DMS53 treated with DMSO at 0.1 percent for 48 hours (cell line): ENCODE measurements around the gene PLEKHM3.

Source experiments
- DNase-seq: peaks from one replicate; lab custom pipeline; 2025; ENCODE audit not compliant: unreplicated experiment; lab: John Stamatoyannopoulos, UW

The PLEKHM3 gene

DNA sequence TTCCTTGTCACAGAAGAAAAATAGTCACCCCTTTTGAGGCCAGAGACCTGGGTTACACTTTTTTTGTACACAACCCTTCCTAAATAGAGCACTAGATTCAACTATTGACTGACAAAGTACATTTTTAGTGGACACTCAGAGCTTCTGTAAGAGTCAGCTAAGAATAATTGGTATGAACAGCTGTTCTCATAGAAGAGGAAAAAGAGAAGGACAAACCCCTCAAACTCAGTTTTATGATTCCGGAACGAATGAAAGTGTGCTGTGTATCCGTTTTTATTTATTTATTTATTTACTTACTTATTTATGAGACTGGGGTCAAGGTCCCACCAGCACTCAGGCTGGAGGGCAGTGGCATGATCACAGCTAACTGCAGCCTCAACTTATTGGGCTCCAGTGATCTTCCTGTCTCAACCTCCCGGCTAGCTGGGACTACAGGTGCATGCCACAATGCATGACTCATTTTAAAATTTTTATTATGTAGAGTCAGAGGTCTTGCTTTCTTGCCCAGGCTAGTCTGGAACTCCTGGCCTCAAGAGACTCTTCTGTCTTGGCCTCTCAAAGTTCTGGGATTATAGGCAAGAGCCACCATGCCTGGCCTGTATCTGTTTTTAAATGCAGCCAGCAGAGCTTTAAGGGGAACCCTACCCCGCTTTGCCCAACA is 219.6 kb downstream of the PLEKHM3 start:
- no peak for DNase-seq

DNA sequence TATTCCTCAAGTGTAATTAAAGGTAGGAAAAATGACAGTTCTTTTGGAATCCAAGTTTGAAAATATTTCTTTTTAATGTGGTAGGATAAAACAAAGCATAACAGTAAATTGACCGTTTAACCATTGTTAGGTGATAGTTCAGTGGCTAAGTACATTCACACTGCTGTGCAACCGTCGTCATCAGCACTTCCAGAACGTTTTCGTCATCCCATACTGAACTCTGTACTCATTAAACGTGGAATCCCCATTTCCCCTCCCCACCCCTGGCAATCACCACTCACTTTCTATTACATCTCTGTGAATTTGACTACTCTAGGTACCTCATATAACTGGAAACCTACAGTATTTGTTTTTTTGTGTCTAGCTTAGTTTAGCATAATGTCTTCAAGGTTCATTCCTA is 222.7 kb downstream of the PLEKHM3 start:
- DNase-seq: no peak

DNA sequence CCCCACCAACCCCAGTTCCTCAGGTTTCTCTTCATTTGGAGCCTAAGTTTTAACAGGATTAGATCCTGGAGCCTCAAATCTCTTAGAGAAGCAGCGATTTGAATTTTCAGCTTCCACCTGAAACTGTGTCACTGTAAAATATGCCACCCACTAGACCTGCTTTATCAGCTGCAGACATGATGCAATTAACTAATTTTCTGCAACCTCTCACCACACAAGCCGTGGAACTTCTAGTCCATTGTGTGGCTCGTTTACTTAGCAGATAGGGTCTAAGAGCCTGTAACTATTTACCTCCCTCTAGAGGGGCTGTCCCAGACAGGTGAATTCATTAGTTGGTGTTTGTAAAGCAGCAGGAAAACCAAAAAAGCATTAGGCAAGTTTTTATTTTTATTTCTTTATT is 224.1 kb downstream of the PLEKHM3 start:
- DNase-seq: no peak

DNA sequence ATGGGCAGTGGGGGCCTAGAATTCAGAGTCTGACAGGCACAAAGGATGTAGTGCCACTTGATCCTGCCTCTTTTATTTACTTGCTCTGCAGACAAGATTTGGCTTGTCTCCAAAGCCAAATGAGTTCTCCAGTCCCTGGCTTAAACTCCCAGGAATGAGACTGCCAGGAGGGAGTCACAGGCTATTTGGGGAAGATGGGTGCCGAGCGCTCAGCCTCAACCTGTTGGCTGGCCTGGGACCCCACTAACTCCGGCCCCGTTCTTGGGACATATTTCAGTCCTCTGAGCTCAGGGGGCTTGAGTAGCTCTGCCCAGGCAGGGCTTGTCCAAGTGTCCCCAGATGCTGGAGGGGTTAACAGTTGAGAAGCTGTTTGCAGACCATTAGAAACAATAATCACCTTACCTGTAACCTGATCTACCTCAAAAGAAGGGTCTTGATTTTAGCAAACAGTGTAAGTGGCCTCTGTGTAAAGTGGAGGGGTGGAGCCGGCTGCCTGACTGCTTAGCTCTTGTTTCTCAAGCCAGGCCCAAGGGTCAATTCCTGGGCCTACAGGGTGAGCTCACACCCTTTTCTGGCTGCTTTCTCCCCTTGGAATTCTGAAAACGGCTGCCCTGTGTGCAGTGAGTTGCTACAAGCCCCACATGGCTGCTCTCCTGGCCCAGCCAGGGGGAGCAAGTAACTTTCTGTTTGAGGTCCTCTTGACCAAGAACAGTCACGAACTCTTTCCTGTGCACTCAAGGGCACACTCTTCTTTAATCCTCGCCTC is 228.6 kb downstream of the PLEKHM3 start:
- DNase-seq: peak; percentile 62

DNA sequence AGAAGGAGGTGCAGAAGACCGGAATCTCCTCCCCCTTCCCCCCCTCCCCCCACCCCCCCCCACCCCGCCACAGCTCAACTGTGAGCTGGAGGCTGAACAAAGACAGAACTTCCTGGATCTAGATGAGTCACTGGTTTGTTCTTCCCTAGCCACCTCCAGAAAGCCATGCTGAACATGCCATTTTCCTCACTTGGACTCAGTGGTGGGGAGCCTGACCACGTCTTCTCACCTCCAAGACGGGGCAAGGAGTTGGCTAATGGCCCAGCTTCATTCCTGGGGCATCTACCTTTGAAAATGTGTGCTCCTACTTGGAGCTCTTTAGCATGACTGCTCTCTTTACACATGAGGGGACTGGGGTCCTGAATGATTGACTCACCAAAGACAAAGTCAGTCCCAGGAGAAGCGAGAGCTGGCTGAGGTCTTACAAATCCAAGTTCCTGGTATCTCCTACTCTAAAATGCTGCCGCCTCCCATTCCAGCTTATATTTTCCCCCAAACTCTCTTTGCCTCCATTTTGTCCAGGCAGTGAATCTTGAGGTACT is 233.0 kb downstream of the PLEKHM3 start:
- peak; percentile 82 for DNase-seq

DNA sequence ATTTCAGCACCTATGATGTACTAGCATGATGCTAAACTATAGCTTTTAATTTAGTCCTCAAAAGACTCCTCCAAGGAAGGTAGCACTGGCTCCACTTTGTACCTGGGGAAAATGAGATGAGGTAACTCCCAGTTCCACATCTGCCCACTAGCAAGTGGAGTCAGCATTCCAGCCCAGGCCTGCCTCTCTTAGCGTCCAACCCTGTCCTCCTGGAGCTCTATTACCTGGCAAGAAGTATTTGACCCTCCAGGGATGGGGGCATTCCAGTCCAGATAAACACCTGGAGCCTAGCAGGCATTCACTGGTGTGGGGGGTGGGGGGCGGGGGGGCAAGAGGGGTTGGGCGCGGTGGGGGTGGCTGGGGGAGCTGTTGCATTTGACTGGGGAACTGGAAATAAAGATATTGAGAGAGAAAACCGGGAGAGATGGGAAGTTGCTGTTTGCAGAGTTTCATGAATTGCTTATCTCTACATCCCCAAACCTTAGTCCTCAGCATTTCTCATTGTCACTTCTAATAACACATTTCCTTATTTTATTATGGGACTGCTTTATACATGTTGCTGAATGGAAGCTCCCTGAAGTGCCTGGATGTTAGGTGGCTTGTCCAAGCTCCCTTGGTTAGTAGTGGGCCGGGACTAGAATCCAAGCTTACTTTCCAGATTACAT is 233.6 kb downstream of the PLEKHM3 start:
- peak; percentile 55 for DNase-seq

DNA sequence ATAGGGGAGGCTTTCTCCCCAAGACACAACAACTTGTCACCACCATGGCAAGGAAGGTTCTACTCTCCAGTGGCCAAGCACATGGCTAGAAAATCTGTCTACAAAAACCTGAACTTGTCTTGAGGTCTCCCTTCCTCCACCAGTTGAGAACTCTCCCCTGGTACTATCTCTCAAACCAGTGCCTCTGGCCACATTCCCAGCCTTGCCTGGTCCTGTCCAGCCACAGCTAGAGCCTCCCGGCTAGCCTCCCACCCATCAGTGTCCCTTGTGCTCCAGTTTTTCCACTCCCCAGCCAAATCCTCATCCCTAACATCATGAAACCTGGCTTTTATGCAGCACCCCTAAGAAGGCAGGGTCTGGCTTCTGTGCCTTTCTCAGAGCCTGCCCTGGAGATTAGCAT is 234.4 kb downstream of the PLEKHM3 start:
- no peak for DNase-seq

DNA sequence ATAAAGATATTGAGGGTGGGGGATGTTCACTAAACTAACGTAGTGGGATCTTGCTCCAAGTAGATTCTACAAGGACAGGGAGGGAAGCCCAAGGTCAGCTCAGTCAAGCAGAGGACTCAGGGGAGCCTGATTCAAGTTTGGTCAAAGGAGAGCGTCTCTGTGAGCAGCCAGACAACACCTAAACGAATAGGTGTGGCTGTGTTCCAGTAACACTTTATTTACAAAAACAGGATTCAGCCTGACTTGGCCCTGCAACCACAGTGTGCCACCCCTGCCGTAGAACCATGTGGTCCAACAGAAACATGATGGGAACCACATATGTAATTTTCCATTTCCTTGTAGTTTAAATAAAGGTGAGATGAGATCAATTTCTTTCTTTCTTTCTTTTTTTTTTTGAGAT is 237.5 kb downstream of the PLEKHM3 start:
- DNase-seq: no peak

DNA sequence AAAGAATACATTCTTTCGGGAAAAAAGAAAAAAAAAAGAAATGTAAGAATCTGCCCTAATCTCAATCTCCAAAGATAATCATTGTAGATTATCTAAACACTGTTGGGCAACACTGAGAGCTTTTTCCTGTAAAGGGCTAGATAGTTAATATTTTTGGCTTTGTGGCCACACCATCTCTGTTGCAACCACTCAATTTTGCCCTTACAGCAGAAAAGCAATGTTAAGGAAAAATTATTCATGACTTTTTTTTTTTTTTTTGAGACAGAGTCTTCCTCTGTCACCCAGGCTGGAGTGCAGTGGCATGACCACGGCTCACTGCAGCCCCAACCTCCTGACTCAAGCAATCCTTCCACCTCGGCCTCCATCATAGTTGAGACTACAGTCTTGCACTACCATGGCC is 238.3 kb downstream of the PLEKHM3 start:
- DNase-seq: no peak

DNA sequence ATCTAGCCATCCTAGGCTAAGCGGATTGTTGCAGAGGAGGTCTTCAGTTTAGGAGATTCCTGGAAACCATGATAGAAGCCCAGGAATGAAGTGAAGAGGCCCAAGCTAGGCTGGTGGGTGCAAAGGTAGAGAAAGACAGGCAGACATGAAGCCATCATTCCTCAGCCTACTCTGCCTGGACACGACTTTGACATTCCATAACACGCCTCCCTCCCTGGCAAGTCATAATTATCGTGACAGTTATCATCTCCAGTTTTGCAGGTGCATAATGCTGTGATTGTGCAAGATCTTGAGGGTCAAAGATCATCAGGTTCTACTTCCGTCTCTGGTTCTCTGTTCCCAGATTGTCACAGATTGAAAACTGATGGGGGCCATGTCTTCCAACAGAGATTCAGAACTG is 240.4 kb downstream of the PLEKHM3 start:
- no peak for DNase-seq

DNA sequence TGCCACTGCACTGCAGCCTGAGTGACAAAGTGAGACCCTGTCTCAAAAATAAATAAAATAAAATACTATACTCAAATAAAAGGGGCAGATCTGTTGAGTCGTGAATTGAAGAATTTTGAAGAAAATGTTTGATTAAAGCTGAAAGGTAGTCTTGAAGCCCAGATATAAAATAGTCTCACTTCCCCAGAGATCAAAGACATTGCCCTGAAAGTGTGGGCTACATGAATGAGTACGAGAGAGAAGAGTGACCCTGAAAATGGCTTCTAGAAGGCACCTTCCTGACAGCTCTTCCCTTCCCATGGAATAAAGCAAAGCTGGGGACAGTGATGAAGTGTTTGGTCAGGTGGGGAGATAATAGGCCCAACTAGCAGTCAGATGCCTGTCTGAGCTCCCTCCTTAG is 241.8 kb downstream of the PLEKHM3 start:
- DNase-seq: no peak

DNA sequence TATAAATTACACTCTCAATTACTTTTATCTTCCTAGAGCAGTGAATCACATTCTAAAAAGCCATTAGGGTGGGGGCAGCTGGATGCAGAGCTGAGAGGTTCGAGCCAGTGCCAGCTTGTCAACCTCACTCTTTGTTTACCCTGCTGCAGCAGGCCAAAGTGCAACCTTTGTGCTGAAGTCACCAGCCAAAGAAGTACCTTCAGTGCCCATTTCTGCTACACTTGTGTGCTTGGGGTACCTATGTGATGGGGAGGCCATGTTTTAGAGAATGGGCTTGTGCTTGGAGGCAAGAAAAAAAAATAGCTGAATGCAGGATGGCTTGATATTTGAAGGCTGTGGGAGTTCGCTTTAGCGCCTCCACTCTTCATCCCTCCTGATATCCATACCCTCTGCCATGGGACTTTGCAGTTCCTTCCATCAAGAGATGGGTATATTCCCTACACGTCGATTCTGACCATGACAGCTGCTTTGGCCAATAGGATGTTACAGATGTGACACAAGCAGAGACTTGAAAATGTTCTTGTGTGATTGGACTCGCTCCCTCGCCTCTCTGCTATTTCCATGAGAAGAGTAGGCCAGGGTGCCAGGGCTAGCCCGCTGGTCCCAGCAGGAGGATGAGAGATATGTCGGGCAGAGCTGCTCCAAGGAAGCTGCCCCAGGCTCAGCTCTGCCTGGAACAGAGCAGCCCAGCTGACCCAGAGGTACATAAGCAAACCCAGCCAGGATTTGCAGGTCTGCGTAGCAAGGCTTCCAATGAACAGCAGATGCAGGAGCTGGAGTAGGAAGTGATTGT is 242.9 kb downstream of the PLEKHM3 start:
- DNase-seq: peak; percentile 46

DNA sequence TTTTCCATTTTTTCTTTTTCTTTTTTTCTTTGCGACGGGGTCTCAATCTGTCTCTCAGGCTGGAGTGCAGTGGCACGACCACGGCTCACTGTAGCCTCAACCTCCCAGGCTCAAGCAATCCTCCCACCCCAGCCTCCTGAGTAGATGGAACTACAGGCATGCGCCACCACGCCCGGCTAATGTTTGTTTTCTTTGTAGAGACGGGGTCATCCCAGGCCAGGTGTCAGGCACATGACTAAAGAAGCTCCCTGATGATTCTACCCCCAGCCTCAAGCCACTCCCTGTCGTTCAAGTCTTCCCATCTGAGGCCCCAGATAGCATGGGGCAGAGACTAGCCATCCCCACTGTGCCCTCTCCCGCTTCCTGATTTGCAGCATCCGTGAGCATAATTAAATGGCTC is 245.8 kb downstream of the PLEKHM3 start:
- DNase-seq: no peak

DNA sequence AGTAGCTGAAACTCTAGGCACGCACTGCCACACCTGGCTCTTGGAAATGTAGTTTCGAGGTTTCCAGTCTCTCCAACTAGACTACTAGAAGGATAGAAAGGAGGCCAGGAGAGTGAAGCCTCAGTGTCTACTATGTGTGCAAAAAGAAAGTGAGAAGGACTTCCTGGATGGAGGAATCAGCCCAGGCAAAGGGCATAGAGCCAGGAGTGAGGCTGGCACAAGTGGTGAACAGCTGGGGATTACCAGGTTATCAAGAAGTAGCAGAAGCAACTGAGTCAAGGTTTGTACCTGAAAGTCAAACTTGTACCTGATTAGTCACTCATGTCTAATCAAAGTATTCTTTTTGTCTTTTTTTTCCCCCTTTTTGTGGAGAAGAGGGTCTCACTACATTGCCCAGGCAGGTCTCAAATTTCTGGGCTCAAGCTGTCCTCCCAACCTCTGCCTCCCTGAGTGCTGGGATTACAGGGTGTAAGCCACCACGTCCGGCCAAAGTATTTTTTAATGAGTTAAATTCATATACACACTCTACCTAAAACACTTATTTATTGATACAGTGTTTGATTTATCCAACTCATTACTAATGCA is 246.9 kb downstream of the PLEKHM3 start:
- DNase-seq: no peak

DNA sequence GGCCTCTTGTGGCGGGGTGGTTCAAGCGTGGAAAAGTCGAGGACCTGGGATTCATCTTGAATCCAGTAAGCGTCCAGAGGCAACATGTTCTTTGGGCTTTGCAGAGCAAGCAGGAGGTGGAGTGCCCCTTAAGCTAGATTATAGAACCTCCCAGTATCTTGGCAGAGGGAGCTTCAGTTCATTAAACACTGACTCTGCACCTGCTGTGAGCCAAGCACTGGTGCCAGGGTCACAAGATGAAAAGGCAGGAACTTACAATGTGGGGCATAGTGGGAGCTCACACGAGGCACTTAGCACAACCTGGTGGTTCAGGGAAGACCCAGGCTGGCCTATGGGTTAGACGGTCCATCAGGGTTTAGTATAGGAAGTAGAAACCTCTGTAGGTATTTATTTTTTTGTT is 248.2 kb downstream of the PLEKHM3 start:
- no peak for DNase-seq

DNA sequence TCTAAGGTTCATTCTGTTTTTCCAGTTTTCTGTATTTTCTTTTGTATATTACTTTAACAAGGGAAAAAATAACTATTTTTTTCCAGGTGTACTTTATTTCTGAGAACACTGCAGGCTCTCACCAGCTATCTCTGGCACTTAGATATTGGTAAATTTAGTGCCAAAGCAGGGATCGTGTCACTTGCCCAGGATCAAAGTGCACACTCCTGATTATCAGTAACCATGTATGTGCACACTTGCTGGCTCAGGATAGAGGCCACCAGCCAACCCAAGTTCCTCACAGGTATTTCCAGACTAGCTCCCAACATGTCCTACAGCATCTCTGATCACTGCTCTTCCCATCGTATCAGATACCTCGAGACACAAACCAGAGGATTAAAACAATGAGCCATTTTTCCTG is 249.9 kb downstream of the PLEKHM3 start:
- DNase-seq: no peak

DNA sequence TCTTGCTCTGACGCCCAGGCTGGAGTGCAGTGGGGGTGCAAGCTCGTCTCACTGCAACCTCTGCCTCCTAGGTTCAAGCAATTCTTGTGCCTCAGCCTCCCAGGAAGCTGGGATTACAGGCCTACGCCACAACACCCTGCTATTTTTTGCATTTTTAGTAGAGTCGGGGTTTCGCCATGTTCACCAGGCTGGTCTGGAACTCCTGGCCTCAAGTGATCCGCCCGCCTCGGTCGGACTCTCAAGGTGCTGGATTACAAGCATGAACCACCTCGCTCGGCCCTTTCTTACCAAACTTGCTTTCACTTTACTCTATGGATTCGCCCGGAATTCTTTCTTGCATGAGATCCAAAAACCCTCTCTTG is 252.5 kb downstream of the PLEKHM3 start:
- no peak for DNase-seq

DNA sequence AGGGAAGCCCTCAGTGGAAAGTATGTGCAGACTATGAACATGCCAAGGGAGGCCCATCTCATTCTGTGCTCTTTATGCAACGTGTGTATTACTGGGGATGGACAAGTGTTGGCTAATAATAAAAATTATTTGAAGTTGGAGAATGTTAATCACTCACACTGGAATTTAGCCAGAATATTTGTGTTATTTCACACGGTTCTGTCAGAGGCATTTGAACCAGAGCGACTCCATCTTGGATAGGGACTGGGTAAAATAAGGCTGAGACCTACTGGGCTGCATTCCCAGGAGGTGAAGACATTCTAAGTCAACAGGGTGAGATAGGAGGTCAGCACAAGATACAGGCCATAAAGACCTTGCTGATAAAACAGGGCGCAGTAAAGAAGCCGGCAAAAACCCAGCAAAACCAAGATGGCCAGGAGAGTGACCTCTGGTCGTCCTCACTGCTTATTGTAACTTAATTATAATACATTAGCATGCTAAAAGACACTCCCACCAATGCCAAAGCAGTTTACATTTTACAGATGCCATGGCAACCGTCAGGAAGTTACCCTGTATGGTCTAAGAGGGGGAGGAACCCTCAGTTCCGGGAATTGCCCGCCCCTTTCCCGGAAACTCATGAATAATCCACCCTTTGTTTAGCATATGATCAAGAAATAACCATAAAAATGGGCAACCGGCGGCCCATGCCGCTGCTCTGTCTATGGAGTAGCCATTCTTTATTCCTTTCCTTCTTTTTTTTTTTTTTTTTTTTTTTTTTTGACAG is 253.1 kb downstream of the PLEKHM3 start:
- no peak for DNase-seq

DNA sequence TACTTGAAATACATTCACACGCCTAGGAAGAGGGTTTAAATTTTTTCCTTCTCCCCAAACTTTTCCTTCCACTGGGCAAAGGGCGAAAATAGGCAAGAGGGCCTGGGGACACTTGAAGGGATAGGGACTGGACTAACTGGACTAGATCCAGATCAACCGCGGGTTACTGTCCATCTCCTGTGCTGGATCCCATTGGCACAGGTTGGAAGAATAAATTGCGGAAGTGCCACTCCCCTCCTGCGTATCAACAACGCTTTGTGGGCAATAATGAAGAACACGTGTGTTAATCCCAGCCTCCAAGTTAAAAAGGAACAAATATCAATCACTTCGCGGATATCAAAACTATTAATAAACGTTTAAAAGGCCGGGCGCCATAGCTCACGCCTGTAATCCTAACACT is 253.9 kb downstream of the PLEKHM3 start:
- no peak for DNase-seq
